ENCODE data around the gene ADIG. TPM values are rescaled to one million over a fixed set of nuclear protein-coding genes. Genes with fewer than 3 reads are reported as not detected.

The ADIG gene
- polyA plus RNA-seq, 4 donors: not detected

- Histone ChIP-seq H3K27ac (ENCODE audit: low read depth in 1 of 3, low read length in 2 of 3) (no peak overlapping the region), H3K4me1 (ENCODE audit: control insufficient read depth in 3 of 3, insufficient read depth in 2 of 3, low read depth in 1 of 3, low read length in 2 of 3) (no peaks in the 10 kb centered on the region), H3K4me3 (ENCODE audit: low read depth in 1 of 3, low read length in 3 of 3) (no peak overlapping the region), H3K27me3 (ENCODE audit: control insufficient read depth in 3 of 3, insufficient read depth in 3 of 3, low read length in 3 of 3) (no peaks in the 10 kb centered on the region), H3K36me3 (ENCODE audit: control insufficient read depth in 3 of 3, insufficient read depth in 2 of 3, low read depth in 1 of 3, low read length in 3 of 3) (no peaks in the 10 kb centered on the region), H3K9me3 (ENCODE audit: control insufficient read depth in 2 of 2, insufficient read depth in 1 of 2, low read depth in 1 of 2, low read length in 1 of 2) (peaks cover 0 to 2% of the 10 kb centered on the region in 2 donors)
- WGBS, 3 donors: 79 to 85% (median 80%) methylated on average over 9 of the region's 9 CpGs
- no peak for DNase-seq
- FAIRE-seq: no peak
Measured at GRCh38 chr20:38628580-38629470, 47.8 kb downstream of the ADIG start.

GRCh38 chr20:38629979-38630378 lies 49.0 kb downstream of the ADIG start:
- FAIRE-seq: no peak

GRCh38 chr20:38630727-38631126 lies 49.7 kb downstream of the ADIG start:
- WGBS, 3 donors: 65 to 78% (median 66%) methylated on average over 6 of the region's 6 CpGs
- FAIRE-seq (no peak), DNase-seq (no peak)
- Histone ChIP-seq H3K27me3 (ENCODE audit: control insufficient read depth in 3 of 3, insufficient read depth in 3 of 3, low read length in 3 of 3) (no peaks in the 10 kb centered on the region), H3K36me3 (ENCODE audit: control insufficient read depth in 3 of 3, insufficient read depth in 2 of 3, low read depth in 1 of 3, low read length in 3 of 3) (no peaks in the 10 kb centered on the region), H3K27ac (ENCODE audit: low read depth in 1 of 3, low read length in 2 of 3) (no peak overlapping the region), H3K9me3 (ENCODE audit: control insufficient read depth in 2 of 2, insufficient read depth in 1 of 2, low read depth in 1 of 2, low read length in 1 of 2) (no peaks in the 10 kb centered on the region), H3K4me1 (ENCODE audit: control insufficient read depth in 3 of 3, insufficient read depth in 2 of 3, low read depth in 1 of 3, low read length in 2 of 3) (no peaks in the 10 kb centered on the region), H3K4me3 (ENCODE audit: low read depth in 1 of 3, low read length in 3 of 3) (no peak overlapping the region)

More at GRCh38 chr20:38629979-38630378, 49.0 kb downstream of the ADIG start:
- Histone ChIP-seq H3K27me3 (ENCODE audit: control insufficient read depth in 3 of 3, insufficient read depth in 3 of 3, low read length in 3 of 3) (no peaks in the 10 kb centered on the region), H3K36me3 (ENCODE audit: control insufficient read depth in 3 of 3, insufficient read depth in 2 of 3, low read depth in 1 of 3, low read length in 3 of 3) (no peaks in the 10 kb centered on the region), H3K4me1 (ENCODE audit: control insufficient read depth in 3 of 3, insufficient read depth in 2 of 3, low read depth in 1 of 3, low read length in 2 of 3) (no peaks in the 10 kb centered on the region), H3K27ac (ENCODE audit: low read depth in 1 of 3, low read length in 2 of 3) (no peak overlapping the region), H3K4me3 (ENCODE audit: low read depth in 1 of 3, low read length in 3 of 3) (no peak overlapping the region), H3K9me3 (ENCODE audit: control insufficient read depth in 2 of 2, insufficient read depth in 1 of 2, low read depth in 1 of 2, low read length in 1 of 2) (no peaks in the 10 kb centered on the region)
- no peak for DNase-seq
- WGBS, 3 donors: 70 to 91% (median 84%) methylated on average over 1 of the region's 1 CpG

GRCh38 chr20:38631155-38632022 lies 50.4 kb downstream of the ADIG start:
- Histone ChIP-seq H3K4me1 (ENCODE audit: control insufficient read depth in 3 of 3, insufficient read depth in 2 of 3, low read depth in 1 of 3, low read length in 2 of 3) (no peaks in the 10 kb centered on the region), H3K9me3 (ENCODE audit: control insufficient read depth in 2 of 2, insufficient read depth in 1 of 2, low read depth in 1 of 2, low read length in 1 of 2) (no peaks in the 10 kb centered on the region), H3K36me3 (ENCODE audit: control insufficient read depth in 3 of 3, insufficient read depth in 2 of 3, low read depth in 1 of 3, low read length in 3 of 3) (no peaks in the 10 kb centered on the region), H3K4me3 (ENCODE audit: low read depth in 1 of 3, low read length in 3 of 3) (no peak overlapping the region), H3K27me3 (ENCODE audit: control insufficient read depth in 3 of 3, insufficient read depth in 3 of 3, low read length in 3 of 3) (no peaks in the 10 kb centered on the region), H3K27ac (ENCODE audit: low read depth in 1 of 3, low read length in 2 of 3) (no peak overlapping the region)
- WGBS, 3 donors: 45 to 52% (median 46%) methylated on average over 5 of the region's 5 CpGs
- DNase-seq (no peak), FAIRE-seq (no peak)

- WGBS, 3 donors: 27 to 33% (median 32%) methylated on average over 13 of the region's 13 CpGs
- H3K4me1 ChIP-seq (ENCODE audit: control insufficient read depth in 3 of 3, insufficient read depth in 2 of 3, low read depth in 1 of 3, low read length in 2 of 3): no peaks in the 10 kb centered on the region
- no peak overlapping the region for H3K4me3 ChIP-seq (ENCODE audit: low read depth in 1 of 3, low read length in 3 of 3)
- DNase-seq (peak; percentile 45 to 56), FAIRE-seq (no peak)
- no peak overlapping the region for H3K27ac ChIP-seq (ENCODE audit: low read depth in 1 of 3, low read length in 2 of 3)
- H3K27me3 ChIP-seq (ENCODE audit: control insufficient read depth in 3 of 3, insufficient read depth in 3 of 3, low read length in 3 of 3): no peaks in the 10 kb centered on the region
- H3K36me3 ChIP-seq (ENCODE audit: control insufficient read depth in 3 of 3, insufficient read depth in 2 of 3, low read depth in 1 of 3, low read length in 3 of 3): no peaks in the 10 kb centered on the region
- H3K9me3 ChIP-seq (ENCODE audit: control insufficient read depth in 2 of 2, insufficient read depth in 1 of 2, low read depth in 1 of 2, low read length in 1 of 2): no peaks in the 10 kb centered on the region
Measured at GRCh38 chr20:38633577-38634093, 52.6 kb downstream of the ADIG start.

GRCh38 chr20:38635721-38636288 lies 54.8 kb downstream of the ADIG start:
- 51 to 62% (median 61%) methylated on average over 3 of the region's 3 CpGs for whole genome bisulfite sequencing, 3 donors
- H3K4me3 ChIP-seq (ENCODE audit: low read depth in 1 of 3, low read length in 3 of 3): no peak overlapping the region
- FAIRE-seq (no peak), DNase-seq (no peak)
- no peaks in the 10 kb centered on the region for H3K9me3 ChIP-seq (ENCODE audit: control insufficient read depth in 2 of 2, insufficient read depth in 1 of 2, low read depth in 1 of 2, low read length in 1 of 2)
- H3K4me1 ChIP-seq (ENCODE audit: control insufficient read depth in 3 of 3, insufficient read depth in 2 of 3, low read depth in 1 of 3, low read length in 2 of 3): no peaks in the 10 kb centered on the region
- H3K36me3 ChIP-seq (ENCODE audit: control insufficient read depth in 3 of 3, insufficient read depth in 2 of 3, low read depth in 1 of 3, low read length in 3 of 3): no peaks in the 10 kb centered on the region
- no peaks in the 10 kb centered on the region for H3K27me3 ChIP-seq (ENCODE audit: control insufficient read depth in 3 of 3, insufficient read depth in 3 of 3, low read length in 3 of 3)
- no peak overlapping the region for H3K27ac ChIP-seq (ENCODE audit: low read depth in 1 of 3, low read length in 2 of 3)

Other genes with a start within 250 kb of the ADIG start
- under 1 TPM in 1 of 4 donors, not detected in 3; 0.49 TPM for gene LBP, start 234.7 kb upstream of the ADIG start, polyA plus RNA-seq
- 10 to 100 TPM; 24.8 to 35.7 (median 30.4) TPM for gene SNHG17, start 145.9 kb upstream of the ADIG start, polyA plus RNA-seq
- gene RALGAPB, start 108.4 kb upstream of the ADIG start, polyA plus RNA-seq: 10 to 100 TPM in 3 of 4 donors, 1 to 10 TPM in 1; 9.9 to 26.0 (median 17.1) TPM
- under 1 TPM in 2 of 4 donors, not detected in 2; 0.01 to 0.06 TPM for gene ARHGAP40, start 20.6 kb downstream of the ADIG start, polyA plus RNA-seq
- gene SLC32A1, start 143.3 kb downstream of the ADIG start, polyA plus RNA-seq: under 1 TPM in 1 of 4 donors, not detected in 3; 0.18 TPM
- 1 to 10 TPM; 4.7 to 7.9 (median 6.8) TPM for gene ACTR5, start 167.3 kb downstream of the ADIG start, polyA plus RNA-seq
- gene PPP1R16B, start 224.5 kb downstream of the ADIG start, polyA plus RNA-seq: 10 to 100 TPM in 1 of 4 donors, 1 to 10 TPM in 2, under 1 TPM in 1; 0.89 to 11.9 (median 3.7) TPM